DMS 273 (cell line): Measurements from ENCODE around the gene UBLCP1.
A peak's percentile ranks its signal among the peaks of the same experiment; 100 is the strongest.

Experiments
- DNase-seq: peaks from one replicate; lab custom pipeline; 2025; ENCODE audit not compliant: unreplicated experiment; lab: John Stamatoyannopoulos, UW

UBLCP1 gene

GRCh38 chr5:159310511-159310910, 47.4 kb downstream of the UBLCP1 start:
- DNase-seq: no peak

GRCh38 chr5:159311063-159311462, 48.0 kb downstream of the UBLCP1 start:
- DNase-seq: no peak

GRCh38 chr5:159313197-159313596, 50.1 kb downstream of the UBLCP1 start:
- no peak for DNase-seq

- DNase-seq: peak; percentile 72
Observed at GRCh38 chr5:159316519-159317383, 53.7 kb downstream of the UBLCP1 start.

GRCh38 chr5:159317849-159318248, 54.8 kb downstream of the UBLCP1 start:
- DNase-seq: no peak

- no peak for DNase-seq
Observed at GRCh38 chr5:159318448-159318847, 55.4 kb downstream of the UBLCP1 start.

- DNase-seq: peak; percentile 21
Observed at GRCh38 chr5:159319363-159319762, 56.3 kb downstream of the UBLCP1 start.

GRCh38 chr5:159319832-159320231, 56.7 kb downstream of the UBLCP1 start:
- no peak for DNase-seq

- no peak for DNase-seq
Observed at GRCh38 chr5:159322180-159322579, 59.1 kb downstream of the UBLCP1 start.

- DNase-seq: peak; percentile 71
Observed at GRCh38 chr5:159324102-159324755, 61.1 kb downstream of the UBLCP1 start.

- DNase-seq: no peak
Observed at GRCh38 chr5:159324986-159325385, 61.9 kb downstream of the UBLCP1 start.

- DNase-seq: peak; percentile 25
Observed at GRCh38 chr5:159330131-159330800, 67.2 kb downstream of the UBLCP1 start, which contains the start of gene IL12B. IL12B (minus strand) TSS chr5:159330487; CDS start chr5:159326782, 3,705 bp downstream.

- DNase-seq: peak; percentile 79
Observed at GRCh38 chr5:159331093-159331973, 68.2 kb downstream of the UBLCP1 start.

GRCh38 chr5:159332800-159333544, 69.9 kb downstream of the UBLCP1 start:
- no peak for DNase-seq

GRCh38 chr5:159333545-159333925, 70.4 kb downstream of the UBLCP1 start:
- no peak for DNase-seq
